Effector CD4-positive, alpha-beta T cell (primary cell): ENCODE measurements around the gene ANHX. TPM values are rescaled to one million over a fixed set of nuclear protein-coding genes. Genes with fewer than 3 reads are reported as not detected.
"Not testable (repeated sequence)": the region's sequence is repeated elsewhere in the genome, so short reads cannot be mapped to it uniquely, and the experiment has no call there.

Experiments used
- DNase-seq: peaks from one replicate; pipeline ENCODE4 v3.0.0-alpha.2; 2020
- total RNA-seq: gene quantifications from one replicate; lab custom pipeline; 2026; lab: John Stamatoyannopoulos, UW

ANHX gene
- total RNA-seq = not detected

DNA sequence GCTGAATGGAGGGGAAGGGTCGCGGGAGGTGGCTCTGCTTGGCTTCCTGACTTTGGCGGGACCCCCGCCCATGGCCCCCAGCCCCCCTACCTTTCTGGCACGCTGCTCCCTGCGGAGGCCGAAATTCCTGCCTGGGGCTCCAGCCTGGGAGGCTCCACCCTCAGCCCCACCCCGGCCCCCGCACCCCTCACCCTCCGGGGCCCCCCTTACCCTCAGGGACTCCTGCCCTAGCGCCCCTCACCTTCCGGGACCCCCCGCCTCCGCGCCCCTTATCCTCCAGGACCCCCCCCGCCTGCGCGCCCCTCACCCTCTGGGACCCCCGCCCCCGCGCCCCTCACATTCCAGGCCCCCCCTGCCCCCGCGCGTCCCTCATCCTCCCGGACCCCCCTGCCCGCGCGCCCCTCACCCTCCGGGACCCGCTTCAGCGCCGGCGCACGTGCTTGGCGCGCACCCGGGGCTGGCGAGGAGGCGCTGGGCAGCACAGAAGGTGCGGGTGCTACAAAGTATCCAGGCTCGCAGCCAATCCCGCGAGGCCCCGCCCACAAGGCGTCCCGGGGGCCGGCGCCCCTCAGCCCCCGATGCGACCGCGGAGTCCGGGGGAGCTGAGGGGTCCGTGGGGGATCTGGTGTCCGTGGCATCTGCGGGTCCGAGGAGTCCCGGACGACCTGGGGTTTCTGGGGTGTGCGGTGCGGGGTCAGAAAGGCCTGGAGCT is at the start of gene ANHX:
Gene ANHX (minus strand): TSS at position 477 of the 712 bp plus-strand sequence. CDS start 1,521 bp downstream, outside the sequence.
- DNase-seq = no peak

DNA sequence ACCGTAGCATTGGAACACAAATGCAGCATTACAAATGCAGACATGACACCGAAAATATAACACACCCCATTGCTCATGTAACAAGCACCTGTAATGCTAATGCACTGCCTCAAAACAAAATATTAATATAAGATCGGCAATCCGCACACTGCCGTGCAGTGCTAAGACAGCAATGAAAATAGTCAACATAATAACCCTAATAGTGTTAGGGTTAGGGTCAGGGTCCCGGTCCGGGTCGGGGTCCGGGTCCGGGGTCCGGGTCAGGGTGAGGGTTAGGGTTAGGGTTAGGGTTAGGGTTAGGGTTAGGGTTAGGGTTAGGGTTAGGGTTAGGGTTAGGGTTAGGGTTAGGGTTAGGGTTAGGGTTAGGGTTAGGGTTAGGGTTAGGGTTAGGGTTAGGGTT is 29.0 kb upstream of the ANHX start:
- not testable (repeated sequence) for DNase-seq

DNA sequence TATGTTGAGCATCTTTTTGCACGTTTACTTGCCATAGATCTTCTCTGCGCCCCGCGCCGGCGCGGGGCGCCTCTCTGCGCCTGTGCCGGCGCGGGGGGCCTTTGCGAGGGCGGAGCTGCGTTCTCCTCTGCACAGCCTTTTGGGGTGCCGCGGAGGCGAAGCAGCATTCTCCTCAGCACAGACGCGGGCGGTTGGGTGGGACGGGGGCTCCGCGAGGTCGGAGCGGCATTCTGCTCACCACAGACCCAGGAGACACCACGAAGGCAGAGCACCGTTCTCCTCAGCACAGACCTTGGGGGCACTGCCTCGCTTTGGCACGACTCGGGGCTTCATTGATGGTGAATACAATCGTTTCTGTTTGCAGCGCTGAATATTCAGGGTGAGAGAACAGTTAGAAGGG is 28.5 kb upstream of the ANHX start:
- DNase-seq = no peak

DNA sequence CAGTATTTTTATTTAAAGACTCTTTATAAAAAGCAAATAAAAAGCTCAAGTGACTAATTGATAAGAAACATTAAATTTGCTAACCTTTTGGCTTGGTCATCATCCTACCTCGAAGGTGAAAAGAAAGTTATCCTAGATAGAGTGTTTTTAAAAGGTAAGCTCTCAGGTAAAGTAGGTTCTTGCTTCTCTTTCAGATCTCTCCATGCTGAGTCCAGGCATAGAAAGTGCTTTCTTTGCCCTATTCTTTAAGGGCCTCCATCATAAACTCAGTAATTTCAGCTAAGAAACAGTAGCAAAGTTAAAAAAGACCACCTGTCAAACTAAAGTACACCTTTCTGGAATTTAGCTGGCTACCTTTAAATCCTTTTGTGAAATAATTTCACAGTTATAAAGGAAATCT is 20.6 kb upstream of the ANHX start:
- no peak for DNase-seq

DNA sequence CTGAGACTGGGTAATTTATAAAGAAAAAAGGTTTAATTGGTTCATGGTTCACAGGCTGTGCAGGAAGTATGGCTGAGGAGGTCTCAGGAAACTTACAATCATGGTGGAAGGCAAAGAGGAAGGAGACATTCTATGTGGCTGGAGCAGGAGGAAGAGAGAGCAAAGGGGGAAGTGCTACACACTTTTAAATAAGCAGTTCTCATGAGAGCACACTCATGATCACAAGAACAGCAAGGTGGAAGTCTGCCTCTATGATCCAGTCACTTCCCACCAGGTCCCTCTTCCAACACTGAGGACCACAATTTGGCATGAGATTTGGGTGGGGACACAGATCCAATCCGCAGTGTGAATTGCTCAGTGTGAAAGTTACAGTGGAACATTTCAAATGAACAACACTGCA is 20.2 kb upstream of the ANHX start:
- not testable (repeated sequence) for DNase-seq

DNA sequence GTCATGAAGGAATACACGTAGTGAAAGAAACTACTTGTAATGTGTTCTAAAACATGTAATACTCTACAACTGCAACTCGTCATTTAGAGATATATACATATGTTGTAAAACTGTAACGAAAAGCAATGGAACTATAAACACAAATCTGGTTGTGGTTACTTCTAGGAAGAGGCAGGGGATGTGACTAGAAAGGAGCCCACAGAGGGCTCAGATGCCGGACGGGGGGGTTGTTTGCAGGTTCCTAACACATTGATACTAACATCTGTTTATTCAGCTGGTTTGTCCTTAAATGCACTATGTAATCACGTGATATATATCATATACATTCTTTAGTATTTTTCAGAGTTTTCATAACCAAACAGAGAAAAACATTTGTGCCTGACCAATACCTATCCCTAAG is 16.1 kb upstream of the ANHX start:
- DNase-seq = no peak

DNA sequence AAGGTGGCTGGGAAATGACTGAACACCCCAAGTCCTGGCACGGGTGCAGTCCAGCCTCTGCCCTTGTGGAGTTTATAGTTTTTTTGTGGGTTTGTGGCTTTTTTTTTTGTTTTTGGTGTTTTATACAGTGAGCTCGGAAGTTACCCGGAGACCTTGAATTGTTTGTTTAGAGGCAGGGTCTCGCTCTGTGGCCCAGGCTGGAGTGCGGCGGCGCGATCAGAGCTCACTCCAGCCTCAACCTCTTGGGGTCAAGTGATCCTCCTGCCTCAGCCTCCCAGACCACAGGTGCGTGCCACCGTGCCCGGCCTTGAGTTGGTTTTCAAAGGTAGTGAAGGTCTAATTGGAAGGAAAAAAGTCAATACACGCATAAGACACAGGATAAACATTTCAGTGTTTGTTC is 879 bp upstream of the ANHX start:
- DNase-seq = no peak

DNA sequence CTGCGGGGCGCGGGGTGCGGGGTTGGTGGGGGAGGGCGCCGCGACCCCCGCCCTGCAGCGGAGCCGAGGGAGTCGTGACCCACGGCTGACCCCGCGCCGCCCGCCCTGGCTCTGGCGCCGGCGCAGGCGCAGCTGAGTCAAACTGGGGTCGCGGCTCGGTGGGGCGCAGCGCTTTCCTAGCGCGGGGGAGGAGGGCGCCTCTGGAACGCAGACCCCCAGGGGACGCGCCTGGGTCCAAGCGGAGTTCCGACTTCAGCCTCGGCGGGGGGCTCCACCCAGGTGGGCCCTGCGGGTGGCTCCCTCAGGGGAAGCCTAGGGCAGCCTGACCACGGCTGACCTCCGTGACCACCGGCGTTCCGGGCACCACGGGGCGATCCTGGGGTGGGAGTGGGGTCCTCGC is 467 bp upstream of the ANHX start:
- DNase-seq = no peak

DNA sequence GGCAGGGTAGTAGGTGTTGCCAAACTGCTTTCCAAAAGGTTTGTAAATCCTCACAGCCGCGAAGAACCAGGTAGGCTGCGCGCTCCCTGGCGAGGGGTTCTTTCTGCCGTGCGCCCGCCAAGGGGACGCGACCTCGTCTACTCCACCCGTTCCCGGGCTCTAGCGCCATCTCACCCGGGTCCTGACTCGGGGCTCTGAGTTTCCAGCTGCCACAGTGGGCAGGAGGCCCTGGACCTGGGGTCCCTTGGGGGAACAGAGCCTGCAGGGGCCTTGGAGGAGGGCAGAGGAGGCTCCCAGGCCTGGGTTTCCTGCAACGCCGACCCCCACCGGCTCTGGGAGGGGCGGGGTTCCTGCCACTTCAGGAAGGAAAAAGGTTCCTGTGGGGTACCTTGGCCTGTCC is 706 bp downstream of the ANHX start:
- DNase-seq = no peak

DNA sequence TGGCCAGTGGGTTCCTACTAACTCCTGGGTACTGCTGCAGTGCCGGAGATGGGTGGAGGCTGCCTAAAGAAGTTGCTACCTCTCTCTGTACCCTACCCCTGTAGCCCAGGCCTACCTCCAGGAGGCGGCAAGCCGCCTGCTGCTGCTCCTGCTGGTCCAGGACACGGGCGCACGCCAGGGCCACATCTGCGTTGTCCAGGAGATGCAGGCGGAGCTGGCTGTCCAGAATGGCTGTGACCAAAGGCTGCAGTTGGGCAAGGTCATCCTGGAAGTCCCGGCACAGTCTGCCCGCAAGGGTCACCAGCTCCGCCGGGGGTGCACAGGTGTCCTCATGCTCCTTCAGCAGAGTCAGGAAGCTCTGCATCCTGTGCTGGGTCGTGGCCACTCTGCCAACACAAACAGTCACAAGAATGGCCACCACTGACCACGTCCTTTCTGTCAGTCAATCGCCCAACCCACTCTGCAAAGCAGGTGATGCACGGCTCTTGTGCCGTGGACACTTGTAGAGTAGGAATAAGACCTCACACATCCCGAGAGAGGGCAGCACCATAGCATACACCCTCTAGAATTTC is 1.6 kb downstream of the ANHX start:
- DNase-seq = no peak

DNA sequence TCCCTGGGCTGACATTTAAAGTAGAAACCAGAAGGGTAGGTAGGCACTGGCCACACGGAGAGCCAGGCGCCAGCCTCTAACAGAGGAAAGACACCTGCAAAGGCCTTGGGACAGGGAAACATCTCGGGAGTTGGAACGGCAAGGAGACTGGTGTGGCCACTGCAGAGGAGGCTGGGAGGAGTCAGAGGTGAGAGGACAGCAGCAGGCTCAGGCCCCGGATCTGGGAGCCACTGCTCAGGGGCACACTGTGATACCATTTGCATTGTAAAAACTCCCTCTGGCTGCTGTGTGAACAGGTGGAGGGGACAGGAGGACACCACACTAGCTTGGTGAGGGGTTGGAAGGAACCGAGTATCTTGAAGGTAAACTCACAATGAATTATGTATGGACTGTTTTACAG is 2.7 kb downstream of the ANHX start:
- DNase-seq = no peak

DNA sequence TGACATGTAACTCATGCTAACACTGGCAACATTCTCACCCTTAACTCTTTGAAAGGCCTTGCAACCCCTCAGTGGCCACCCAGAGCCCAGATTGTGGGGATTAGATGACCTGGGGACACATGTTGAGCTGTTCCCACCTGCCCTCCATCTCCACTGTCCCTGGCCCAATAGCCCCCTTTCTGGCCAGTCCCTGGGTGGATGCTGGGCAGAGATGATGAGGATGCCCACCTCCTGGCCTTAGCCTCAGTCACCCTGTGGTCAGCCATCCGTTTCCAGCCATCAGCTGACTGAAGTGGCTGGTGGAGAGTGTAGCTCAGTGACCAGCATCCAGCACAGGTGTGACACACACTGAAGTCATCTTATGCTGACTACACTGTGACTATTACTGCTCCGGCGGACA is 4.7 kb downstream of the ANHX start:
- DNase-seq = no peak

DNA sequence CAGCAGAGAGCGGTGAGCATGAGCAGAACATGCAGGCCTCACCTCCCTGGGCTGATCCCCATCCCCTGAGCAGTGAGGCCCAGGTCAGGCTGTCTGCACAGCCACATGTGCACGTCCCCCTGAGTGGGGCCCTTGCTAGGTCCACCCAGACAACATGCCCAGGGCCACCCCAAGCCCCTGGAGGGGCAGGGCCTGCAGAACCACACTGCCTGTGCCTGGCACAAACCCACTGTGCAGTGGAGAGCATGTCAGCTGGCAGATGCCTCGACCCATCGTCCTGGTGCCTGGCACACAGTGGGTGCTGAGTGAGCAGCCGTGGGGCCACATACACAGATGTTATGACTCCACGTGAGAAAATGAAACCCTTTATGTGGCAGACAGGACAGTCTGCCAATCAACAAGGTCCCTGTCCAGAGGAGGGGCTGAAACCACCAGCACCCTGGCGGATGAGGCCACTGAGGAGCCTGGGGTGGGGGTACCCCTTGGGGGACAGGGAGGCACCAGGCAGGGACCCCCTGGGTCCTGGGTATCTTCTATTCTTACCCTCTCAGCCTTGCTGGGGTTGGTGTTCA is 8.3 kb downstream of the ANHX start:
- DNase-seq = no peak

DNA sequence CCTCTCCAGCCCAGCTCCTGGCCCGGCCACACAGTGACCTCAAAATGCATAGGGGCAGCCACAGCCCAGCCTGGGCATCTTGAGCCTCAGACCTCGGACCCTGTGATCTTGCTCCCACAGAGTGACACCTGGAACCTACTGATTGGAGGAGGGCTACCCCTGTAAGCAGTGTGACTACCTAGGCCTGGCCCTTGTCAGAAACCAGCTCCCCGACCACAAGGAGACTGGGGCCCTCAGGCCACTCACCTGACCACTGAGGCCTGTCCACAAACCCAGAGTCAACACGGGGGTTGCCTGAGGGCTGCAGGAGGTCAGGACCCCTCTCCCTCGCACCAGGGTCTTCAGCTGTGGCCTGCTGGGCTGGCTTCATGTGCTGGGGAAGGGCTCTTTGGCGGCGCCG is 9.0 kb downstream of the ANHX start:
- DNase-seq = no peak

DNA sequence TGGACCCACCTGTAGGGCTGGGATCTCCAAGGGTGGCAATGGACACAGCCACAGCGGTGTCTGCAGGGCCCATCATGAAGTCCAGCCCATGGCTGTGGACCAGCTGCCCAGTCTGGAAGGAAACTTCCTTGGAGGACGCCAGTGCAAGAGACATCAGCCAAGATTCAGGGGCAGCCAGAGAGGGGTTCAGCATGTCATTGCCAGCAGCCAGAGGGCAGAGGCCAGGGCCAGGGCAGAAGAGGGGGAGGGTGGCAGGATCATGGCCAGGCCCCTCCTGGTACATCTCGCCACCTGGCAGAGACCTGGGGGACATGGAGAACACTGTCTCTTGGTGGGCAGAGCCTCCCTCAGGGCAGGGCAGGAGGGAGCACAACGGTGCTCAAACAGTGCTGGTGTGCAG is 10.2 kb downstream of the ANHX start:
- no peak for DNase-seq

DNA sequence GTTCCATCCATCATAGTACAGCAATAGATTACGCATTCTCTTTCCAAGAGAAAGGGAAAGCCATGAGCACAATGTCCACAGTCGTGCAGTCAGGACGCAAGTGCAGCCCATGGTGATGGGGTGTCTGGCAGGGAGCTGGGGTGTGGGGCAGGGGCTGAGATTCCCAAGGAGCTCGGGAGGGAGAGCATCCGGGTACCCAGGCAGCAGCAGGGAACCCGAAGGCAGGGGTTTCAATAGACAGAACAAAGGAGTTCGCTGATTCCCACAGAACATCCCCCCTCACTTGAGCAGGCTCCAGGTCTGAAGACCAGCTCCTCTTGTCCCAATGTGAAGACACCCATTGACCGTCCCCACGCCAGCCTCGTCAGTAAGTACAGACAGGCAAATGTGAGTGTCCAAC is 13.5 kb downstream of the ANHX start:
- DNase-seq = no peak

DNA sequence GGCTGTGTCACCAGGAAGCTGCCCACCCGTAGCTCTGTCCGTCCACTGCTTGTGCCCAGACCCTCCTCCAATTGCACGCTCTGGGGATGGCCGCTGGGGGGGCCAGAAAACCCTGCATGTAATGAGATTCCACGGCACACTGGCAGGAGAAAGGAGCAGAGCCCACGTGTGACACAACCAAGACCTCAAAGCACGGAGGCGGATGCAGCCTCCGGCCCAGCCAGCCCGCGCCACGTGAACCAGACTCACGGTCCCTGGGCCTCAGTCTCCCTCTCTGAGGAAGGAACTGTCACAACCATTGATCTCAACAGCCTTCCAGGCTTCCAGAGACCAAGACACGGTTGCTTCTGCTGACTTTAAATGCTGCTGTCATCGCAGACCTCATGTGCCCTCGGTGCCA is 14.4 kb downstream of the ANHX start:
- DNase-seq = no peak

DNA sequence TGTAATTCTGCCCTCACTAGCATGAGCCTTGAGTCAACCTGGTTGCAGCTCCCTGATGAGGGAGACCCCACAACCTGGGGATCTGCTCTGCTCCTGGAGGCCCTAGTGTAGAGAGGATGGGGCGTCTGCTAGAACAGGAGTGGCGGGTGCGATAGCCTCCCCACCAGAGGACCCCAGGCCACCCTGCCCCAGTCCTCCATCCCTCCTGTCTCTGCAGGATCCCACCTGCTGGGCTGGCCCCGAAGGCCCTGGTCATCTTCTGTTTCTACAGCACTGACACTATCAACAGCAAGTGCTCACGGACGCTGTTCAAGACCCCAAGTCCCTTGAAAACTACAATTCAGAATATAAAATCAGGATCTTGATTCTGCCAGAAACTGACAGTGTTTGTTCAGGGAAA is 15.2 kb downstream of the ANHX start:
- DNase-seq = no peak

DNA sequence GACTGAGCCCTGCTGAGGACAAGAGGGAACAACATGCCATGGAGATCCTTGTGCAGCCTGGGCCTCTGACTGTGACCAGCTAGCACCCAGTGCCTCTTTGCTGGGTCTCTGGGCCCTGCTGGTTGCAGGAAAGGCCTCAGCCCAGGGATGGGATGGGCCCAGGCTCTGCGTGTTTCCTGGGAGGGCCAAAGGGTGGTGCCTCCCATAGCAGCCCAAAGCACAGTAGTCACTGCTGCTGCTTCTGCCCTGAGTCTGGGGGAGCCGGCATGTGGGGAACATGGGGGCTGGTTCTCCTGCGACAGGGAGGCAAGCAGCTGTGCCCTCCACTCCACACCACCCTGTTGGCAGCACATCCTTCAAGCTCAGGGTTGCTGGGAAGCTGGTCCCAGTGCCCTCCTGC is 18.5 kb downstream of the ANHX start:
- DNase-seq = no peak

DNA sequence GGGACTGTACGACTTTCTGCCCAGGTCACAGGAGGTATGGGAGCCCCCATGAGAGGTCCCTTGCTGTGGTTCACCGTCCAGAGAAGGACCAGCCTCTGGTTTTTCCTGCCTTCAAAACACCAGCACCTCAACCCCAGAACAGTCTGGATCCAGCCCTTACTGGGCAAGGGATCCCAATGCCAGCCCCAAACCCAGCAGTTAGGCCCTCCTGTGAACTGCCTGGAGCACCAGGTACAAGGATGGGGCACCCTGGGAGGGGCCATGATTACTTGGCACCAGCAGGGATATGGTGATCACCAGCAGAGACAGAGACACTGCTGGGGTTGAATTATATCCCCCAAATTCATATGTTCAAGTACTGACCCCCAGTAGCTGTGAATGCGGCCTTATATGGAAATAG is 20.0 kb downstream of the ANHX start:
- no peak for DNase-seq

DNA sequence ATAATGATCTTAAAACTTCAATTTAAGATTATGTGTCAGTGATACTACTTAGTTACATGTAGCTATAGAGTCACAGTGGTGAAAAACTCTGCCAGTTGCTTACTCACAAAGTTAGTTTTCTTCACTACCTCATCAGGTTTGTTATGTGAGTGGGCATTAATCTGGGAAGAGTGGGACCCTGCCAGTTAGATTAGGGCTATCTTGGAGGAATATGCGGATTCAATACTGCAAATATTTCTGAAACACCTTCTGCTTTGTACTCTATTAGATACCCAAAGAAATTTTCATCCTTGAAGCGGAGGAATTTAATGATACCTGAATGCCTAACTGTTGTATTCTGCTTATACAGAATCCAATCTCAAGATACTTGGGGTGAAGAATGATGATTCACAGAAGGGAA is 29.3 kb downstream of the ANHX start:
- DNase-seq = no peak

DNA sequence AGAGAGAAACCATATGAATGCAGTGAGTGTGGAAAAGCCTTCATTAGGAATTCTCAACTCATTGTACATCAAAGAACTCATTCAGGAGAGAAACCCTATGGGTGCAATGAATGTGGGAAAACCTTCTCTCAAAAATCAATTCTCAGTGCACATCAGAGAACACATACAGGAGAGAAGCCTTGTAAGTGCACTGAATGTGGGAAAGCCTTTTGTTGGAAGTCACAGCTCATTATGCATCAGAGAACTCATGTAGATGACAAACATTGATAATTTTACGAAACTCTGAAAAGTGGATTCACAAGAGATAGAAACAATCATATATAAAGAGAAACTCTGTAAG is 31.4 kb downstream of the ANHX start:
- no peak for DNase-seq

DNA sequence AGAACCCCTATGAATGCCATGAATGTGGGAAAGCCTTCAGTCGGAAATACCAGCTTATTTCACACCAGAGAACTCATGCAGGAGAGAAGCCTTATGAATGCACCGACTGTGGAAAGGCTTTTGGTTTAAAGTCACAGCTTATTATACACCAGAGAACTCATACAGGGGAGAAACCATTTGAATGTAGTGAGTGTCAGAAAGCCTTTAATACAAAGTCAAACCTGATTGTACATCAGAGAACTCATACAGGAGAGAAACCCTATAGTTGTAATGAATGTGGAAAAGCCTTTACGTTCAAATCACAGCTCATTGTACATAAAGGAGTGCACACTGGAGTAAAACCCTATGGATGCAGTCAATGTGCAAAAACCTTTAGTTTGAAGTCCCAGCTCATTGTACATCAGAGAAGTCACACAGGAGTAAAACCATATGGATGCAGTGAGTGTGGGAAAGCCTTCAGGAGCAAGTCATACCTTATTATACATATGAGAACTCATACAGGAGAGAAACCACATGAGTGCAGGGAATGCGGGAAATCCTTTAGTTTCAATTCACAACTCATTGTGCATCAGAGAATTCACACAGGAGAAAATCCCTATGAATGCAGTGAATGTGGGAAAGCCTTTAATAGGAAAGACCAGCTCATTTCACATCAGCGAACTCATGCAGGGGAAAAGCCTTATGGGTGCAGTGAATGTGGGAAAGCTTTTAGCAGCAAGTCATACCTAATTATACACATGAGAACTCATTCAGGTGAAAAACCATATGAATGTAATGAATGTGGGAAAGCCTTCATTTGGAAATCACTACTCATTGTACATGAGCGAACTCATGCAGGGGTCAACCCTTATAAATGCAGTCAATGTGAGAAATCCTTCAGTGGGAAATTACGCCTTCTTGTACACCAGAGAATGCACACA is 32.1 kb downstream of the ANHX start:
- DNase-seq = no peak
